Endodermal cell (in vitro differentiated cells): Measurements from ENCODE around the gene PRSS36. TPM values are rescaled to one million over a fixed set of nuclear protein-coding genes. Genes with fewer than 3 reads are reported as not detected.

Experiments
- DNase-seq: peaks from one replicate; pipeline ENCODE4 v3.0.0-alpha.2; 2017
- H3K27ac ChIP-seq: 2 replicates; pipeline ENCODE4 v1.5.1; 2013; ENCODE audit warnings: mild to moderate bottlenecking, low read depth, low read length, moderate library complexity
- H3K27me3 ChIP-seq: 2 replicates; pipeline ENCODE4 v1.6.1; 2013; ENCODE audit warnings: mild to moderate bottlenecking, low read length, moderate library complexity; ENCODE audit not compliant: insufficient read depth, control insufficient read depth, poor library complexity, severe bottlenecking
- H3K36me3 ChIP-seq: 2 replicates; pipeline ENCODE4 v1.7.0; 2013; ENCODE audit warnings: mild to moderate bottlenecking, low read length, moderate library complexity; ENCODE audit not compliant: control insufficient read depth, insufficient read depth
- H3K4me1 ChIP-seq: one replicate; pipeline ENCODE4 v1.7.0; 2013; ENCODE audit warnings: low read length; ENCODE audit not compliant: control insufficient read depth, insufficient read depth
- H3K4me3 ChIP-seq: 2 replicates; pipeline ENCODE4 v1.5.1; 2013; ENCODE audit warnings: mild to moderate bottlenecking, low read length, moderate library complexity
- H3K9ac ChIP-seq: 2 replicates; pipeline ENCODE4 v1.6.1; 2013; ENCODE audit warnings: mild to moderate bottlenecking, low read length, moderate library complexity; ENCODE audit not compliant: poor library complexity, severe bottlenecking; ENCODE audit errors: extremely low read depth
- H3K9me3 ChIP-seq: 2 replicates; pipeline ENCODE4 v1.6.1; 2013; ENCODE audit warnings: mild to moderate bottlenecking, low read length, moderate library complexity; ENCODE audit not compliant: control insufficient read depth
- H3K27ac Mint-ChIP-seq: 2 replicates; pipeline ENCODE4 v1.8.0; 2020; ENCODE audit warnings: mixed read lengths
- H3K27me3 Mint-ChIP-seq: 2 replicates; pipeline ENCODE4 v1.8.0; 2021; ENCODE audit warnings: mild to moderate bottlenecking, mixed read lengths; ENCODE audit not compliant: insufficient read depth
- H3K36me3 Mint-ChIP-seq: 2 replicates; pipeline ENCODE4 v1.8.0; 2020; ENCODE audit warnings: low read depth, mixed read lengths
- H3K4me1 Mint-ChIP-seq: 2 replicates; pipeline ENCODE4 v1.8.0; 2020; ENCODE audit warnings: mixed read lengths
- H3K4me3 Mint-ChIP-seq: 2 replicates; pipeline ENCODE4 v1.8.0; 2020; ENCODE audit warnings: mild to moderate bottlenecking, moderate library complexity, mixed read lengths
- H3K9me3 Mint-ChIP-seq: 2 replicates; pipeline ENCODE4 v1.8.0; 2020; ENCODE audit warnings: mild to moderate bottlenecking, mixed read lengths
- CTCF ChIP-seq: fragments of 200-600 bp; sonication (generic); conservative IDR thresholded peaks from 2 replicates; pipeline ENCODE4 v1.5.0; 2021; ENCODE audit warnings: antibody characterized with exemption, mild to moderate bottlenecking
- WGBS, 2 experiments: methylation state at CpG; one replicate each; pipeline versions ENCODE4 v1.1.5 to v1.1.7; 2013; ENCODE audit warnings: missing lambda C conversion rate in 2 of 2, mixed read lengths in 1 of 2; ENCODE audit not compliant: insufficient coverage in 1 of 2, insufficient read length in 1 of 2; 5-methylcytosine and 5-hydroxymethylcytosine counted together
- total RNA-seq, 2 donors: library from RNA; stranded (reverse); fragmentation: NEBNext Ultra II Directional in 1 of 2; extraction: Animal tissue kit (Norgen Biotek cat#: 25700) in 1 of 2; gene quantifications; 2 replicates in 1 of 2; 3 replicates in 1 of 2; pipeline ENCODE4 v1.2.1, GENCODE V29; 2021

Gene PRSS36
- total RNA-seq, 2 donors from 2014 or later, result 0.22 to 0.71 TPM

- Mint-ChIP-seq H3K27ac (peak overlapping the region; percentile 85), H3K4me3 (no peak overlapping the region), H3K27me3 (no peaks in the 10 kb centered on the region), H3K9me3 (no peaks in the 10 kb centered on the region), H3K36me3 (peaks cover 98% of the 10 kb centered on the region), H3K4me1 (peaks cover 25% of the 10 kb centered on the region)
- TF ChIP-seq CTCF, result no peak
- DNase-seq, result no peak
- Histone ChIP-seq H3K9me3 (no peaks in the 10 kb centered on the region), H3K9ac (no peak overlapping the region), H3K4me3 (no peak overlapping the region), H3K27ac (no peak overlapping the region), H3K36me3 (peaks cover 97% of the 10 kb centered on the region), H3K27me3 (no peaks in the 10 kb centered on the region), H3K4me1 (no peaks in the 10 kb centered on the region)
- 91 to 97% methylated on average over 4 to 7 of the region's 7 CpGs for WGBS, 2 experiments
Measured at GRCh38 chr16:31186176-31186575, 36.3 kb upstream of the PRSS36 start.

- peaks cover 93% of the 10 kb centered on the region for H3K36me3 Mint-ChIP-seq
- H3K27ac Mint-ChIP-seq, result peak overlapping the region; percentile 14
- H3K4me1 ChIP-seq, result no peaks in the 10 kb centered on the region
- peaks cover 25% of the 10 kb centered on the region for H3K4me1 Mint-ChIP-seq
- peaks cover 90% of the 10 kb centered on the region for H3K36me3 ChIP-seq
- H3K27ac ChIP-seq, result no peak overlapping the region
- H3K27me3 ChIP-seq, result no peaks in the 10 kb centered on the region
- no peaks in the 10 kb centered on the region for H3K27me3 Mint-ChIP-seq
- WGBS, 2 experiments, result 88 to 96% methylated on average over 2 to 5 of the region's 5 CpGs
- no peaks in the 10 kb centered on the region for H3K9me3 Mint-ChIP-seq
- no peak overlapping the region for H3K4me3 ChIP-seq
- no peak for TF ChIP-seq CTCF
- no peak for DNase-seq
- H3K9ac ChIP-seq, result no peak overlapping the region
- H3K4me3 Mint-ChIP-seq, result no peak overlapping the region
- H3K9me3 ChIP-seq, result no peaks in the 10 kb centered on the region
Measured at GRCh38 chr16:31185339-31185738, 35.5 kb upstream of the PRSS36 start.

DNA sequence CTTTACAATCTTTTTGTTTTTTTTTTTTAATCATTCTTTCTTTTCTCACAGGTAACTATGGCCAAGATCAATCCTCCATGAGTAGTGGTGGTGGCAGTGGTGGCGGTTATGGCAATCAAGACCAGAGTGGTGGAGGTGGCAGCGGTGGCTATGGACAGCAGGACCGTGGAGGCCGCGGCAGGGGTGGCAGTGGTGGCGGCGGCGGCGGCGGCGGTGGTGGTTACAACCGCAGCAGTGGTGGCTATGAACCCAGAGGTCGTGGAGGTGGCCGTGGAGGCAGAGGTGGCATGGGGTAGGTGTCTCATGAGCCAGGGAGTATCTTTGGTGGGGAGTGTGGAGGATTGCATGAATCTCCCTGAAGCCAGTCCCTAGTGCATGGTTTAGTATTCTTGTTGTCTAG is 35.0 kb upstream of the PRSS36 start:
- Mint-ChIP-seq H3K4me1 (peaks cover 25% of the 10 kb centered on the region), H3K9me3 (no peaks in the 10 kb centered on the region), H3K4me3 (no peak overlapping the region), H3K36me3 (peaks cover 89% of the 10 kb centered on the region), H3K27ac (peak overlapping the region; percentile 42), H3K27me3 (no peaks in the 10 kb centered on the region)
- H3K27ac ChIP-seq, result no peak overlapping the region
- H3K4me3 ChIP-seq, result no peak overlapping the region
- H3K4me1 ChIP-seq, result no peaks in the 10 kb centered on the region
- 96 to 100% methylated on average over 5 to 14 of the region's 14 CpGs for WGBS, 2 experiments
- H3K9ac ChIP-seq, result no peak overlapping the region
- H3K9me3 ChIP-seq, result no peaks in the 10 kb centered on the region
- H3K27me3 ChIP-seq, result no peaks in the 10 kb centered on the region
- TF ChIP-seq CTCF, result no peak
- no peak for DNase-seq
- H3K36me3 ChIP-seq, result peaks cover 86% of the 10 kb centered on the region
